ENCODE measurements around the gene NCOA7.
"Not testable (repeated sequence)": the region's sequence is repeated elsewhere in the genome, so short reads cannot be mapped to it uniquely, and the experiment has no call there.

Gene NCOA7

DNA sequence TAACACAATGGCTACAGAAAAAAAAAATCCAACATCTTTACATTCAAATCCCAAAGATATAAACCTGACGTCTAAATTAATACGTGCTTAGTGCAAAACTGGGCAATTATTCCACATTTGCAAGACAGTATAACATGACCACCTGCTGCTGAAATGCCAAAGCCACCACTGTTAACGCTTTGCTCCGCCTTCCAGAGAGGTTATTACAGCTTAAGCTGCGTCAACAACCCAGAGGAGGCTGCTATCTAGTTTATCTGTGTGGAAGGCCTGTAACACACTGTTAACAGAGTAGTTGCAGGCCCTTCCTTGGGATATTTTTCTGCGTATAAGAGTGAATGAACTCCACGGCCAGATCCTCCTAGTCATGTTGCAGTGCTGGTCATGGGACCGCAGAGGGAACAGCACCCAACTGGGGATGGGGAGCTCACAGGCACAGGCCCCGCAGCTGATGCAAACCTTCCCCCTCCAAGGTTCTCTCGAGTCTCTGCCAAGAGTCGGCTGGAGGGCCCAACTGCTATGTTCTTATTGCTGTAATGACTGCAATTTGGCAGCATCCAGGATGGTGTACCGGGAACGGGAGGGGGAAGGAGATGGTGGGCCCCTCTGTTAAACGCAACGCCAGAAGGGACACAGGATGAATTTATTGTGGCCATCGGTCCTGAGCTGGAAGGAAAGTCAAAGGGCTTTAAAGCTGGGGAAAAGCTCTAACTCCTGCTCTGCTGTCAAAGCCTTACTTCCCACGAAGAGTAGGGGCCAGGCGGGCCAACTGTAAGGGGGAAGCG lies 993 bp upstream of the NCOA7 start:
- in situ Hi-C loops (cut with MboI; ENCODE audit: low sequenced_read_pairs): loop anchor here (10.0 kb wide), 1 partner anchor 165 kb away; the partner anchor contains the start of gene HINT3

DNA sequence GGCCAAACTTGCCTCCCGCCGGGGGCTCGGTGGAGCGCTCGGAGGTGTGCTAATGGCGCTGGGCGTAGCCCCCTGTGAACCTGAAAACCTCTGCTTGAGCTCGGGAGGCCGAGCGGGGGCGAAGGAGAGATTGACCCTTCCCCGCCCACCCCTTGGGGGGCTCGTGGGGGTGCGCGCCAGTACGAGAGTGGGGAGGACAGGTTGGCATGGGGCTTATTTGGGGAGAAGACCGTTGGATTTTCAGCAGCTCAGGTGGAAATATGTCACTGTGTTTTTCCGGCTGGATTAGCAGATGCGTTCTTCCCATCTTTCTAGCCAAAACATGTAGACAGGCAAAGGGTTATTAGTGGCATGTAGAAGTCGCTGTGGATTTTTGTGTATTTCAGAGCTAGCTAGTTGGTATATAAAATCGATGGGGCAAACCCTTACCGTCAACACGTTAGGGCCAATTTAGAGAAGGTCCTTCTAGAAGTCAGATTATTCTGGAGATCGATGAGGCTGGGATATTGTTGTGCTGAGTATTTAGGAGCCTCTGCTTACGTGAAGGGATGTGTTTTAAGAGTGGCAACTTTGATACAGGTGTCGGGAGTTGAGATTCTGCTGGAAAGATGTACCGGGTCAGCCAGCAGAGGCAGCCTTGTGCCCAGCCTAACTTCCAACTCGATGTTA lies 525 bp downstream of the NCOA7 start:
- in situ Hi-C loops (cut with MboI; ENCODE audit: low sequenced_read_pairs): no loop called here

DNA sequence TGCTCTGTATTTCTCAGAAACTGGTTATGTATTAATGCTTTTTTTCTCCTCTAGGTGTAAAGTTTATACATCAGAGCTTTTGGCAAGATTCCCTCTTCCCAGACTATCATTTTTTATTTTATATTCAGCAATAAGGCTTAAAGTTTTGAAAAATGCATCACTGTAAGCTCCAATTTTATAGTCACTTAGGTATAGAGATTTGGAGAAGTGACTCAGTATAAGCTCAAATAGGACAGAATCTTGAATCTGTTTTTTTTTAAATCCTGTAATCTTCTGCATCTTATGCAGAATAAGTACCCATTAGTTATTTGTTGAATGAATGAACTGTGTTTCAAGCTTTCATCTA lies 1.0 kb downstream of the NCOA7 start:
- in situ Hi-C loops (cut with MboI; ENCODE audit: low sequenced_read_pairs): no loop called here

DNA sequence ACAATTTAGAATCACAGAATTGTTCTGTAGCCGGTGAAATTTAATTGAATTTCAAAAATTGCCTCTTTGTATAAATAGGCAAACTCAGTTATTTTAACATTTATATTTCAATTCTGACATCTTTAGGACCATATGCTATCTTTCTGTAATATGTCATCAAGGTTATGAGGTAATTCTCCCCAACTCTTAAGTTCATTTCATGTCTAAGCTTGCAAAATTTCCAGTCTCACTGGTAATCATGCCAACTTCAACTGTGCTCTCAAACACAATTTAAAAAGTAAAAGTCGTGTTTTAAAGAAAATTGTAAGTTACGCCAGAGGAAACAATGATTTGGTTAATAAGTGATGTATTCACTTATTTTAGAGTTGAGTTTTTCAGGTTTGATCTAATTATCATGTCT lies 1.4 kb downstream of the NCOA7 start:
- in situ Hi-C loops (cut with MboI; ENCODE audit: low sequenced_read_pairs): no loop called here

DNA sequence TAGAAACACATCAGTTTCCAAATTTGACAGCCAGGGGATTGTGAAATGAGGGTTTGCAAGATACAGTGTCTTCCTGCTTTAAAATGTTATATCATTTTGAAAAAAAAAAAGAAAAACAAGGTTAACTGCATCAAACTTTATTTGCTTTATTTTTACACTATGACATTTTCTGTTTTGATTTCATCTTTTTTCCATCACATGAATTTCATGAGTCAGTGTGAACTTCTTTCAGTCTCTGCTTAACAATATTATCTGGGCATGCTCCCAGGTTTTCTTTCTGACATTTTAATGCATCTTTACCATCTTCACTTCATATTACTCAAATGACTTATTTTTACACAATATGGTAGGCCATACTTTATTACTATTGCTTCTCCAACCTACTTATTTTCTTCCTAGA lies 1.9 kb downstream of the NCOA7 start:
- in situ Hi-C loops (cut with MboI; ENCODE audit: low sequenced_read_pairs): no loop called here

DNA sequence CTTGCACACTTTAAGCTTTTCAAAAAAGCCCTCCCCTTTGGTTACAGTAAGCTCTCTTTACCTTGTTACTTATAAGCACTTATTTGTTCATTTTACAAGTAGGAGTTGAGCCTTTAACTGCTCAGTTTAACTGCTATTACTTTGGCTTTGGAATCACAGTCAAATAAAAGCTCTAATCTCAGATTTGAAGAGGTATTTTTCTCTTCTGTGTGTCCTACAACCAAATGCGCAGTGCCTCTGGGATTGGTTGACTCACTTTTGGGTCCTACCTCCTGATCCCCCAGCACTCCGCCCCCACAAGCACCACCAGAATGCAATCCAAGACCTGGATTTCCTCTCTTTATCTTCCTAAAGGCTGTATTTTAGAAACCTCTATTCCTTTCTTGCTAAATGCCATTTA lies 2.5 kb downstream of the NCOA7 start:
- in situ Hi-C loops (cut with MboI; ENCODE audit: low sequenced_read_pairs): no loop called here

DNA sequence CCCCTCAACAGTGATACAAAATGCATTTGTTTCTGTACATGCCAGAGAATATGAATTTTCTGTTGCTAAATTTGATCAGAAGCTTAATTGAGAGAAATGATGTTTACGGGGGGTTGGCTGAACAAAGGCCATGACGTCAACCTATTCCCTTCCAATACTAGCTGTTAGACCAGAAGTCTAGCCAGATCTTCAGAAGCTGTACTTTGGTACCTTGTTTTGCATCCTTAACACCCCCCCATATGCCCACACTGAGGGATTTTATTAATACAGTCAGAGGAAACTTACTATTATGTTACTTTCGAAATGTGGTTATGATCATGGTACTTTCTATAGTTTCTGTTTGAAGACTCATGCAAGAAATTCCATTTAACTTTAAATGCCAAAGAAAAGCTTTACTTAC lies 3.1 kb downstream of the NCOA7 start:
- in situ Hi-C loops (cut with MboI; ENCODE audit: low sequenced_read_pairs): no loop called here

DNA sequence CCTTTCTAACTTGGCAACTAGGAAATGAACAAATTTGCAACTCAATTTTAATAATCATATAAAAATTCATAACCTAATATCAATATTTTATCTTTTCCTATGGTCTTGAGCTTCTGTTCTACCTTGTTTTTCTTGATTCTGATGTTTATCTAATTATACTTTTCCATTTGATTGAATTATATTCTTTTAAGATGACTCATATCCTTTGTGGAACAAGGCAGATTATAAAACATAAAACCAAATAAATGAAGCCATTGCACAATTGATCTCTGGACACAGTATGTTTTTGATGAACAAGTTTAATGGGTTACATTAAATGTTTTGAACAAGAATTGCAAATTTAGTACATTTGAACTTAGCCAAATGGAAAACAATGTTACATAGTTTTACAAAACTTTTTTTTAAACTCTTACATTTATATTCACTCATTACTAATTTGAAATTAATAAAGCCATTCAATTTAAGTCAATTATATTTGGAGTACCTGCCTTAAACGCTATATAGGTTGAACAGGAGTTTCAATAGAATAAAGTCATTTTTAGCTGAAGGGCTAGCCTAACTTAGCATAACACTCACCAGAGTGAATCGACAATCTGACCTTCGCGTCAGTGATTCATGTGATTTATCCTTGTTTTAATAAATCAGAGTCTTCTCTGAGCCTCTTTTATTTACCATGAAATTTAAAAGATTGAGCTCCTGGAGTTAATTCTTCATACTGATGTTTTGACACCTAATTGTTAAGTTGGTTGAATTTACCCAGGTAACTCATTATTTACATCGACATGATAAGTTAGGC lies 3.8 kb downstream of the NCOA7 start:
- in situ Hi-C loops (cut with MboI; ENCODE audit: low sequenced_read_pairs): no loop called here

- in situ Hi-C loops (cut with MboI; ENCODE audit: low sequenced_read_pairs): no loop called here
Observed at GRCh38 chr6:125795301-125795700, 4.5 kb downstream of the NCOA7 start.

- in situ Hi-C loops (cut with MboI; ENCODE audit: low sequenced_read_pairs): no loop called here
Observed at GRCh38 chr6:125797120-125797885, 6.5 kb downstream of the NCOA7 start.

- in situ Hi-C loops (cut with MboI; ENCODE audit: low sequenced_read_pairs): no loop called here
Observed at GRCh38 chr6:125797886-125798444, 7.2 kb downstream of the NCOA7 start.

DNA sequence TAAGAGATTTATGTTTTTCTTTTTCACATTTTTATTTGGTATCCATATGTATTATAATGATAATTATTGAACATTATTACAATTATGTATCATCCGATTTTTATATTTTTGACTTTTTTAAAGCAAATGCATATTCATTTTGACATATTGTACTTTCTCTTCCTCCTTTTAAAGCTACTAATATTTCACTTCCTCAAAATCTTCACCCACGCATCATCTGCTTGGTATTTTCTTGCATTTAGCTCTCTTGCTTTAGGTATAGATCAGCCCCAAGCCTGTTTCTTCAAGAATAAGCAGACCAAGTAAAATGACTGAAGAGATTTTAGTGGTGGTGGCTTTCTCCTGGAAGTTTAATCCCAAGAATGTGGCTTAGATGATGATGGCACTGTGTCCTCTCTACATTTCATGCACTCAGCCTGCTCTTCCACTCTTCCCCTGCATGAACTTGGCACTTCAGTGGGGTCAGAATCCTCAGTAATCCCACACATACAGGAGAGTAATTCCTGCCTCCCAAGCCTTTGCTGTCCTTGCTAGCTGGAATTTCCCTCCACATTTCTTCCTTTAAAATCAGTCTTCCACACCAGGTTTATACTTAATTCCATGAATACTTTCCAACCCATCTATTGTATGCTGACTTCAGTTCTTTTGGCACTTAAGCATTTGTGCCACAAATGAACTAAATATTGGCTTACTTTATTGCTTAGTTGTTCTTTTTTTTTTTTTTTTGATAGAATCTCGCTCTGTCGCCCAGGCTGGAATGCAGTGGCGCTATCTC lies 8.2 kb downstream of the NCOA7 start:
- in situ Hi-C loops (cut with MboI; ENCODE audit: low sequenced_read_pairs): no loop called here

DNA sequence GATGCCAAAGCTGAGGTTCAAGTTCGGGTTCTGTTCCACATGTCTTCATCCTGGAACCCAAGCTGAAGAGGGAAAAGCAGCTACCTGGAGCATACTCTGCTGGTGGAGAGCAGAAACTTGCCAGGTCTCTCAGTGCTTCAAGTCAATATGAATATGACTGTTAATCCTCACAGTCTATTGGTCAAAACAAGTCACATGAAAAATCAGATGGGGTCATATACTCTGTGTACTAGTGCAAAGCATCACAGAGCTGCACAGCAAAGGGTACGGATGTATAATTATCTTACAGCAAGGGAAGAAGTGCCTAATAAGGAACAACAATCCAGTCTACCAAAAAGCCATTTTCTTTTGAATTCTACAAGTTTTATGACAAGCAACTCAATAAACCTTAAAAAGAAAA lies 11.6 kb downstream of the NCOA7 start:
- in situ Hi-C loops (cut with MboI; ENCODE audit: low sequenced_read_pairs): no loop called here

GRCh38 chr6:125802943-125803377 lies 12.2 kb downstream of the NCOA7 start:
- in situ Hi-C loops (cut with MboI; ENCODE audit: low sequenced_read_pairs): no loop called here

DNA sequence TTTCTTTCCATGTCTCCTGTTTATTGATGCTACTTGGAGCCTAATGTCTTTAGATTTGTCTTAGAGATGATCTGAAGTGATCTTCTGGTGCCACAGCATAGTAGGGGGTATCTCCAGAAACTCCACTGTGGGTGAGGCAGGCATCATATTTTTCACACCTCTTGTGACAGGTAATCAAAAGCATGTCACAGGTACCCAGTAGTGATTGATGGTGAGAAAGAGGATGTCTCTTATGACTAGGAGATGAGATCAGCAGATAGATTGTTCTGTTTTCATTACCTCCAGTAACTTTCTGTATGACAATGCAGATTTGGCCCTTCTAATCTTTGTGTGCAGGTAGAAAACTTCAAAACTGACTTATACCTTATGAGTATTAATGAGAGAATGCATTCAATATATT lies 13.5 kb downstream of the NCOA7 start:
- in situ Hi-C loops (cut with MboI; ENCODE audit: low sequenced_read_pairs): no loop called here

GRCh38 chr6:125804866-125805425 lies 14.2 kb downstream of the NCOA7 start:
- in situ Hi-C loops (cut with MboI; ENCODE audit: low sequenced_read_pairs): not testable (repeated sequence)

GRCh38 chr6:125806813-125807212 lies 16.1 kb downstream of the NCOA7 start:
- in situ Hi-C loops (cut with MboI; ENCODE audit: low sequenced_read_pairs): no loop called here

GRCh38 chr6:125807293-125807692 lies 16.5 kb downstream of the NCOA7 start:
- in situ Hi-C loops (cut with MboI; ENCODE audit: low sequenced_read_pairs): no loop called here

DNA sequence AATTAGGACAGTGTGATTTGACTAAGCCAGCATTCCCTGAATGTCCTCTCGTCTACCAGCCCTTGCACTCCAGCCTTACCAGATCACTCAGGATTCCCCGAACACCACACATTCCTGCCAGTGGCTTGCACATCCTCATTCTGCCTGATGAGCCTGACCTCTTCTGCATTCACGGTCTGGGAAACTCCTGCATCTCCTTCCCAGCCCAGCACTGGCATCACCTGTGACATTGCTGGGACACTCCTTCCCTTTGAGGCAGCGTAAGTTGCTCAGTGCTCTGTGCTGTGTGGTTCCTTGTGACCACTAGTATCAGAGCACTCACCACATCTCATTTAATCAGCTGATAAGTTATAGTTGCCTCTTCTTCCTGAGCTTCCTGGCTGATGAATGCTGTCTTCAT lies 17.3 kb downstream of the NCOA7 start:
- in situ Hi-C loops (cut with MboI; ENCODE audit: low sequenced_read_pairs): no loop called here

GRCh38 chr6:125808591-125808990 lies 17.8 kb downstream of the NCOA7 start:
- in situ Hi-C loops (cut with MboI; ENCODE audit: low sequenced_read_pairs): no loop called here
